GM21360 (cell line): ENCODE data around the gene SMG5.
"Not testable (repeated sequence)": the region's sequence is repeated elsewhere in the genome, so short reads cannot be mapped to it uniquely, and the experiment has no call there.

ENCODE experiments used
- ATAC-seq: cut with Tn5 transposase; IDR thresholded peaks from one replicate; pipeline ENCODE4 v1.9.1; 2021; ENCODE audit warnings: mild to moderate bottlenecking, moderate library complexity; ENCODE audit not compliant: unreplicated experiment

The SMG5 gene

GRCh38 chr1:156216361-156217086, 66.1 kb downstream of the SMG5 start:
- ATAC-seq: not testable (repeated sequence)

GRCh38 chr1:156214024-156214748, 68.4 kb downstream of the SMG5 start:
- no peak for ATAC-seq

GRCh38 chr1:156213644-156213966, 69.0 kb downstream of the SMG5 start:
- ATAC-seq: no peak

GRCh38 chr1:156212833-156213643, 69.6 kb downstream of the SMG5 start, which contains the start of gene PMF1:
Gene PMF1, plus strand, starts transcription at chr1:156213007. Its CDS starts 9 bp downstream, at chr1:156213016.
- ATAC-seq: peak; percentile 84

GRCh38 chr1:156212130-156212529, 70.5 kb downstream of the SMG5 start:
- ATAC-seq: no peak

GRCh38 chr1:156211243-156211642, 71.4 kb downstream of the SMG5 start:
- no peak for ATAC-seq

- no peak for ATAC-seq
Measured at GRCh38 chr1:156204686-156205085, 77.9 kb downstream of the SMG5 start.

GRCh38 chr1:156203331-156203730, 79.3 kb downstream of the SMG5 start:
- no peak for ATAC-seq

GRCh38 chr1:156200044-156200443, 82.6 kb downstream of the SMG5 start:
- ATAC-seq: no peak
